MM.1S (cell line): ENCODE results near the gene ALDH3B2.

Experiments used
- CTCF ChIP-seq: fragments of 300-600 bp; sonication (generic); IDR thresholded peaks from 2 replicates; pipeline ENCODE4 v1.5.1; 2016; ENCODE audit warnings: antibody characterized with exemption, low read length, mixed read lengths
- EZH2 ChIP-seq: fragments of 300-600 bp; sonication (generic); optimal IDR thresholded peaks from 2 replicates; pipeline ENCODE3; 2017; ENCODE audit warnings: low read depth, mild to moderate bottlenecking, antibody characterized with exemption, low read length, mixed read lengths

DNA sequence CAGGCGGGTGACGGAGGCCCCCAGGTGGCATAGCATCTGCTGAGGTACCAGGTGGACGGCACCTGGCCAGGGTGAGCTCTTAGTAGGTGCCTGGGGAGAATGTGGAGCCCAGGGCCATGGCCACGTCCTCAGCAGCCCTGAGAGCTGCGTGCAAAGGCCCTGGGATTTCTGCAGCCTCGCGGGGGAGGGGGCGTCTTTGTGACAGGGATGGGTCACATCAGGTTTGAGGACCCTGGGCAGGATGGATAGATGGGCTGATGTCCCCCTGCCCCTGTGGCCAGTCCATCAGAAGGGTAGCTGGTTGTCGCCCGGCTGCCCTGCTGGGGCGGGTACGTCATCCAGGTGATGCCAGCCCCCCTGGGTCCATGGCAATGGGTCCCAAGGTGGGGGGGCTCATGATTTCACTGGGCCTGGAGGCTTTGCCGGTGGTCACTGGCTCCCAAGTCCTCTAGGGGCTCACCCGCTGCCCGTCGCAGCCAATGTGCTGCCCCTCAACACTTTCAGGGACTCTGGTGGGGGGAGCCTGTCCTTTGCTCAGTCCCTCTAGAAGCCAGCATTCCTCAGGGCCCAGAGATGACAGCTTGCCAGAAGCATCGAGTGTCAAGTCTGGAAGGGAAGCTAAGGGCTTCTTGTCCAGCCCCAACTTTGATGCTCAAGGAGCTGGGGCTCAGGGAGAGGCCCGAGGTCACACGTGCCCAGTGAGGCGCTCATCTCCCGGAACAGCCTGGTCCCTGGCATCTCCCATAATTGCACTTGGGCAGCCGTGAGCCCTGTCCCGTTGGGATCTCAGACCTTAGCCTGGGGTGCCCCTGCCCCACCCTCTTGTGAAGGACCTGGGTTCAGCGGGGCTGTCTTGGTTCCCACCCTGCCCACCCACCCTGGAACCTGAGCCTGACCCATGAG, 35.6 kb downstream of the ALDH3B2 start:
- TF ChIP-seq CTCF (no peak), EZH2 (no peak)
